ENCODE measurements around the gene RWDD1. TPM values are rescaled to one million over a fixed set of nuclear protein-coding genes. Genes with fewer than 3 reads are reported as not detected.
"Not testable (repeated sequence)": the region's sequence is repeated elsewhere in the genome, so short reads cannot be mapped to it uniquely, and the experiment has no call there.

Gene RWDD1
- total RNA-seq, 1 experiment from 2014 or later: 45.3 TPM

- DNase-seq: no peak
- H3K4me3 ChIP-seq: no peak overlapping the region
- no peaks in the 10 kb centered on the region for H3K9me3 ChIP-seq
- H3K36me3 ChIP-seq: peaks cover 67% of the 10 kb centered on the region
- H3K27me3 ChIP-seq: no peaks in the 10 kb centered on the region
Measured at GRCh38 chr6:116577486-116577885, 6.2 kb downstream of the RWDD1 start.

- no peak for DNase-seq
- peaks cover 71% of the 10 kb centered on the region for H3K36me3 ChIP-seq
- no peak overlapping the region for H3K4me3 ChIP-seq
- H3K27me3 ChIP-seq: no peaks in the 10 kb centered on the region
- H3K9me3 ChIP-seq: no peaks in the 10 kb centered on the region
Measured at GRCh38 chr6:116578335-116578734, 7.0 kb downstream of the RWDD1 start.

- H3K4me3 ChIP-seq: no peak overlapping the region
- H3K36me3 ChIP-seq: peaks cover 70% of the 10 kb centered on the region
- no peaks in the 10 kb centered on the region for H3K27me3 ChIP-seq
- H3K9me3 ChIP-seq: no peaks in the 10 kb centered on the region
- DNase-seq: no peak
Measured at GRCh38 chr6:116579143-116579542, 7.8 kb downstream of the RWDD1 start.

GRCh38 chr6:116580198-116580597, 8.9 kb downstream of the RWDD1 start:
- Histone ChIP-seq H3K4me3 (no peak overlapping the region), H3K27me3 (no peaks in the 10 kb centered on the region), H3K36me3 (peaks cover 73% of the 10 kb centered on the region), H3K9me3 (no peaks in the 10 kb centered on the region)
- DNase-seq: no peak

GRCh38 chr6:116586276-116586675, 15.0 kb downstream of the RWDD1 start:
- H3K36me3 ChIP-seq: peaks cover 55% of the 10 kb centered on the region
- no peaks in the 10 kb centered on the region for H3K9me3 ChIP-seq

GRCh38 chr6:116586738-116587137, 15.4 kb downstream of the RWDD1 start:
- Histone ChIP-seq H3K4me3 (no peak overlapping the region), H3K9me3 (no peaks in the 10 kb centered on the region), H3K36me3 (peaks cover 55% of the 10 kb centered on the region), H3K27me3 (no peaks in the 10 kb centered on the region)
- no peak for DNase-seq

More at GRCh38 chr6:116586276-116586675, 15.0 kb downstream of the RWDD1 start:
- Histone ChIP-seq H3K4me3 (no peak overlapping the region), H3K27me3 (no peaks in the 10 kb centered on the region)
- DNase-seq: no peak

GRCh38 chr6:116595247-116595646, 23.9 kb downstream of the RWDD1 start:
- H3K27me3 ChIP-seq: no peaks in the 10 kb centered on the region
- no peak for DNase-seq
- H3K36me3 ChIP-seq: peaks cover 26% of the 10 kb centered on the region
- no peak overlapping the region for H3K4me3 ChIP-seq
- no peaks in the 10 kb centered on the region for H3K9me3 ChIP-seq

- H3K4me3 ChIP-seq: no peak overlapping the region
- no peaks in the 10 kb centered on the region for H3K27me3 ChIP-seq
- DNase-seq: no peak
- peaks cover 16% of the 10 kb centered on the region for H3K36me3 ChIP-seq
- H3K9me3 ChIP-seq: no peaks in the 10 kb centered on the region
Measured at GRCh38 chr6:116596815-116597214, 25.5 kb downstream of the RWDD1 start.

GRCh38 chr6:116603916-116604315, 32.6 kb downstream of the RWDD1 start:
- H3K27me3 ChIP-seq, H3K36me3 ChIP-seq, DNase-seq: not testable (repeated sequence)

GRCh38 chr6:116604868-116605267, 33.6 kb downstream of the RWDD1 start:
- not testable (repeated sequence) for H3K27me3 ChIP-seq, H3K9me3 ChIP-seq, DNase-seq, H3K4me3 ChIP-seq, H3K36me3 ChIP-seq

More at GRCh38 chr6:116603916-116604315, 32.6 kb downstream of the RWDD1 start:
- not testable (repeated sequence) for H3K9me3 ChIP-seq, H3K4me3 ChIP-seq

- Histone ChIP-seq H3K36me3 (no peaks in the 10 kb centered on the region; the same call in 1 of the 2 replicates), H3K9me3 (no peaks in the 10 kb centered on the region), H3K4me3 (no peak overlapping the region), H3K27me3 (no peaks in the 10 kb centered on the region)
- no peak for DNase-seq
Measured at GRCh38 chr6:116605935-116606334, 34.6 kb downstream of the RWDD1 start.

GRCh38 chr6:116611056-116611455, 39.8 kb downstream of the RWDD1 start:
- Histone ChIP-seq H3K4me3 (no peak overlapping the region), H3K9me3 (no peaks in the 10 kb centered on the region), H3K36me3 (no peaks in the 10 kb centered on the region), H3K27me3 (no peaks in the 10 kb centered on the region)
- no peak for DNase-seq

GRCh38 chr6:116615937-116616736, 44.8 kb downstream of the RWDD1 start, which contains the start of gene RSPH4A:
RSPH4A (plus strand) TSS chr6:116616479; CDS start chr6:116616624, 145 bp downstream.
- peak within 1 kb of the TSS; percentile 58 for H3K4me3 ChIP-seq
- H3K27me3 ChIP-seq: 0 out of 2 replicates have a peak, but pooled peaks cover 2% of the 10 kb centered on the region
- no peaks in the 10 kb centered on the region for H3K36me3 ChIP-seq
- DNase-seq: peak; percentile 88
- H3K9me3 ChIP-seq: no peaks in the 10 kb centered on the region

GRCh38 chr6:116616737-116617053, 45.4 kb downstream of the RWDD1 start:
- Histone ChIP-seq H3K4me3 (peak overlapping the region; percentile 58), H3K36me3 (no peaks in the 10 kb centered on the region), H3K9me3 (no peaks in the 10 kb centered on the region), H3K27me3 (0 out of 2 replicates have a peak, but pooled peaks cover 2% of the 10 kb centered on the region)
- DNase-seq: no peak

GRCh38 chr6:116624036-116624805, 52.9 kb downstream of the RWDD1 start:
- no peak for DNase-seq
- Histone ChIP-seq H3K4me3 (no peak overlapping the region), H3K27me3 (no peaks in the 10 kb centered on the region), H3K9me3 (no peaks in the 10 kb centered on the region), H3K36me3 (no peaks in the 10 kb centered on the region)

- no peaks in the 10 kb centered on the region for H3K27me3 ChIP-seq
- no peak overlapping the region for H3K4me3 ChIP-seq
- no peaks in the 10 kb centered on the region for H3K36me3 ChIP-seq
- H3K9me3 ChIP-seq: no peaks in the 10 kb centered on the region
- no peak for DNase-seq
Measured at GRCh38 chr6:116625872-116626271, 54.6 kb downstream of the RWDD1 start.

GRCh38 chr6:116629563-116629981, 58.3 kb downstream of the RWDD1 start:
- no peaks in the 10 kb centered on the region for H3K9me3 ChIP-seq
- DNase-seq: no peak
- H3K27me3 ChIP-seq: no peaks in the 10 kb centered on the region
- H3K36me3 ChIP-seq: peaks cover 6% of the 10 kb centered on the region
- no peak overlapping the region for H3K4me3 ChIP-seq

Data from MG63 (cell line).